ENCODE measurements around the gene PADI1.

GRCh38 chr1:17272646-17273045, 67.7 kb downstream of the PADI1 start:
- no peak for TF ChIP-seq POLR2A (IDR thresholded peaks at IDR 0.05; ENCODE audit: low read length)
- TF ChIP-seq GATA1 (IDR thresholded peaks at IDR 0.05; ENCODE audit: low read depth, low read length) = no peak

All from erythroblast (primary cell).